Pons (tissue), 1 donor: ENCODE results near the gene RAD21L1.
"Not testable (repeated sequence)": the region's sequence is repeated elsewhere in the genome, so short reads cannot be mapped to it uniquely, and the experiment has no call there.

Experiments used
- DNase-seq: peaks from one replicate; pipeline ENCODE4 v3.0.0-alpha.2; 2016; ENCODE audit warnings: low spot score

RAD21L1 gene

GRCh38 chr20:1199964-1200363, 25.9 kb upstream of the RAD21L1 start:
- DNase-seq = no peak

- no peak for DNase-seq
Observed at GRCh38 chr20:1202762-1203504, 22.9 kb upstream of the RAD21L1 start, which contains the start of gene C20orf202. TSS of gene C20orf202 (plus strand) at chr20:1203454. CDS start at chr20:1203586, 132 bp downstream.

GRCh38 chr20:1203630-1204029, 22.2 kb upstream of the RAD21L1 start:
- DNase-seq = no peak

- no peak for DNase-seq
Observed at GRCh38 chr20:1204113-1204512, 21.7 kb upstream of the RAD21L1 start.

GRCh38 chr20:1204576-1204975, 21.3 kb upstream of the RAD21L1 start:
- no peak for DNase-seq

- DNase-seq = no peak
Observed at GRCh38 chr20:1205802-1206201, 20.0 kb upstream of the RAD21L1 start.

- no peak for DNase-seq
Observed at GRCh38 chr20:1206366-1207148, 19.3 kb upstream of the RAD21L1 start.

GRCh38 chr20:1207293-1207878, 18.5 kb upstream of the RAD21L1 start:
- DNase-seq = no peak

- no peak for DNase-seq
Observed at GRCh38 chr20:1209447-1210387, 16.1 kb upstream of the RAD21L1 start.

GRCh38 chr20:1210501-1210900, 15.3 kb upstream of the RAD21L1 start:
- no peak for DNase-seq

GRCh38 chr20:1212023-1212422, 13.8 kb upstream of the RAD21L1 start:
- no peak for DNase-seq

GRCh38 chr20:1212607-1213396, 13.0 kb upstream of the RAD21L1 start:
- DNase-seq = peak; percentile 64

- DNase-seq = no peak
Observed at GRCh38 chr20:1214838-1215261, 11.0 kb upstream of the RAD21L1 start.

GRCh38 chr20:1215386-1216170, 10.3 kb upstream of the RAD21L1 start:
- DNase-seq = no peak

GRCh38 chr20:1216527-1217427, 9.1 kb upstream of the RAD21L1 start:
- not testable (repeated sequence) for DNase-seq

GRCh38 chr20:1222750-1223149, 3.1 kb upstream of the RAD21L1 start:
- DNase-seq = not testable (repeated sequence)

GRCh38 chr20:1224205-1224890, 1.5 kb upstream of the RAD21L1 start:
- DNase-seq = no peak

GRCh38 chr20:1225263-1225782, 521 bp upstream of the RAD21L1 start:
- no peak for DNase-seq
